Measurements from ENCODE around the gene TMEM129.
"Not testable (repeated sequence)": the region's sequence is repeated elsewhere in the genome, so short reads cannot be mapped to it uniquely, and the experiment has no call there.

TMEM129 gene

GRCh38 chr4:1714303-1715001, 6.7 kb downstream of the TMEM129 start:
- peaks cover 35% of the 10 kb centered on the region for H3K4me1 ChIP-seq (ENCODE audit: control insufficient read depth, insufficient read depth, low read length)

GRCh38 chr4:1713003-1713851, 7.9 kb downstream of the TMEM129 start:
- H3K27me3 ChIP-seq (ENCODE audit: control insufficient read depth, insufficient read depth, low read length), result no peaks in the 10 kb centered on the region
- peaks cover 33% of the 10 kb centered on the region for H3K36me3 ChIP-seq (ENCODE audit: insufficient read depth, low read length)
- H3K4me3 ChIP-seq (ENCODE audit: low read length), result peak overlapping the region; percentile 97
- H3K4me2 ChIP-seq (ENCODE audit: low read length), result peak overlapping the region; percentile 98
- peaks cover 34% of the 10 kb centered on the region for H3K4me1 ChIP-seq (ENCODE audit: control insufficient read depth, insufficient read depth, low read length)
- H3K9me3 ChIP-seq (replicated peaks; ENCODE audit: low read length), result no peaks in the 10 kb centered on the region
- peak overlapping the region; percentile 100 for H3K9ac ChIP-seq (ENCODE audit: low read depth, low read length)

More at GRCh38 chr4:1714303-1715001, 6.7 kb downstream of the TMEM129 start:
- Histone ChIP-seq H3K27me3 (ENCODE audit: control insufficient read depth, insufficient read depth, low read length) (no peaks in the 10 kb centered on the region), H3K36me3 (ENCODE audit: insufficient read depth, low read length) (peaks cover 28% of the 10 kb centered on the region), H3K9ac (ENCODE audit: low read depth, low read length) (no peak overlapping the region), H3K4me2 (ENCODE audit: low read length) (no peak overlapping the region), H3K9me3 (replicated peaks; ENCODE audit: low read length) (no peaks in the 10 kb centered on the region), H3K4me3 (ENCODE audit: low read length) (no peak overlapping the region)

- H3K9ac ChIP-seq (ENCODE audit: low read depth, low read length), result peak within 1 kb of the TSS; percentile 100
- H3K9me3 ChIP-seq (replicated peaks; ENCODE audit: low read length), result no peaks in the 10 kb centered on the region
- H3K27me3 ChIP-seq (ENCODE audit: control insufficient read depth, insufficient read depth, low read length), result no peaks in the 10 kb centered on the region
- H3K4me3 ChIP-seq (ENCODE audit: low read length), result peak within 1 kb of the TSS; percentile 97
- peak within 1 kb of the TSS; percentile 98 for H3K4me2 ChIP-seq (ENCODE audit: low read length)
- peaks cover 34% of the 10 kb centered on the region for H3K4me1 ChIP-seq (ENCODE audit: control insufficient read depth, insufficient read depth, low read length)
- H3K36me3 ChIP-seq (ENCODE audit: insufficient read depth, low read length), result peaks cover 25% of the 10 kb centered on the region
Measured at GRCh38 chr4:1712216-1713002, 8.7 kb downstream of the TMEM129 start, which contains the start of gene SLBP. TSS of gene SLBP (minus strand) at chr4:1712319. CDS start at chr4:1712188, 131 bp downstream.

- peak overlapping the region; percentile 100 for H3K9ac ChIP-seq (ENCODE audit: low read depth, low read length)
- peak overlapping the region; percentile 97 for H3K4me3 ChIP-seq (ENCODE audit: low read length)
- peaks cover 18% of the 10 kb centered on the region for H3K36me3 ChIP-seq (ENCODE audit: insufficient read depth, low read length)
- H3K4me1 ChIP-seq (ENCODE audit: control insufficient read depth, insufficient read depth, low read length), result peaks cover 34% of the 10 kb centered on the region
- peak overlapping the region; percentile 98 for H3K4me2 ChIP-seq (ENCODE audit: low read length)
- no peaks in the 10 kb centered on the region for H3K9me3 ChIP-seq (replicated peaks; ENCODE audit: low read length)
- H3K27me3 ChIP-seq (ENCODE audit: control insufficient read depth, insufficient read depth, low read length), result no peaks in the 10 kb centered on the region
Measured at GRCh38 chr4:1711571-1712215, 9.4 kb downstream of the TMEM129 start.

- H3K4me2 ChIP-seq (ENCODE audit: low read length), result peak overlapping the region; percentile 98
- H3K9me3 ChIP-seq (replicated peaks; ENCODE audit: low read length), result no peaks in the 10 kb centered on the region
- H3K4me3 ChIP-seq (ENCODE audit: low read length), result peak overlapping the region; percentile 97
- no peaks in the 10 kb centered on the region for H3K27me3 ChIP-seq (ENCODE audit: control insufficient read depth, insufficient read depth, low read length)
- H3K9ac ChIP-seq (ENCODE audit: low read depth, low read length), result peak overlapping the region; percentile 100
- peaks cover 34% of the 10 kb centered on the region for H3K4me1 ChIP-seq (ENCODE audit: control insufficient read depth, insufficient read depth, low read length)
- peaks cover 16% of the 10 kb centered on the region for H3K36me3 ChIP-seq (ENCODE audit: insufficient read depth, low read length)
Measured at GRCh38 chr4:1711055-1711570, 10.0 kb downstream of the TMEM129 start.

- Histone ChIP-seq H3K9me3 (replicated peaks; ENCODE audit: low read length) (no peaks in the 10 kb centered on the region), H3K36me3 (ENCODE audit: insufficient read depth, low read length) (peaks cover 40% of the 10 kb centered on the region), H3K27me3 (ENCODE audit: control insufficient read depth, insufficient read depth, low read length) (no peaks in the 10 kb centered on the region), H3K9ac (ENCODE audit: low read depth, low read length) (no peak overlapping the region), H3K4me1 (ENCODE audit: control insufficient read depth, insufficient read depth, low read length) (peaks cover 27% of the 10 kb centered on the region), H3K4me3 (ENCODE audit: low read length) (no peak overlapping the region), H3K4me2 (ENCODE audit: low read length) (peak overlapping the region; percentile 6)
Measured at GRCh38 chr4:1708581-1708980, 12.5 kb downstream of the TMEM129 start.

GRCh38 chr4:1706358-1706757, 14.8 kb downstream of the TMEM129 start:
- Histone ChIP-seq H3K4me2 (ENCODE audit: low read length) (no peak overlapping the region), H3K27me3 (ENCODE audit: control insufficient read depth, insufficient read depth, low read length) (no peaks in the 10 kb centered on the region), H3K9ac (ENCODE audit: low read depth, low read length) (no peak overlapping the region), H3K4me1 (ENCODE audit: control insufficient read depth, insufficient read depth, low read length) (peaks cover 30% of the 10 kb centered on the region), H3K9me3 (replicated peaks; ENCODE audit: low read length) (no peaks in the 10 kb centered on the region), H3K36me3 (ENCODE audit: insufficient read depth, low read length) (peaks cover 60% of the 10 kb centered on the region), H3K4me3 (ENCODE audit: low read length) (no peak overlapping the region)

- Histone ChIP-seq H3K9ac (ENCODE audit: low read depth, low read length) (no peak overlapping the region), H3K4me3 (ENCODE audit: low read length) (no peak overlapping the region), H3K27me3 (ENCODE audit: control insufficient read depth, insufficient read depth, low read length) (no peaks in the 10 kb centered on the region), H3K9me3 (replicated peaks; ENCODE audit: low read length) (no peaks in the 10 kb centered on the region), H3K4me2 (ENCODE audit: low read length) (no peak overlapping the region), H3K4me1 (ENCODE audit: control insufficient read depth, insufficient read depth, low read length) (peaks cover 27% of the 10 kb centered on the region), H3K36me3 (ENCODE audit: insufficient read depth, low read length) (peaks cover 65% of the 10 kb centered on the region)
Measured at GRCh38 chr4:1705732-1706131, 15.4 kb downstream of the TMEM129 start.

- H3K36me3 ChIP-seq (ENCODE audit: insufficient read depth, low read length), result peaks cover 74% of the 10 kb centered on the region
- H3K4me3 ChIP-seq (ENCODE audit: low read length), result no peak overlapping the region
- H3K4me2 ChIP-seq (ENCODE audit: low read length), result no peak overlapping the region
- H3K9ac ChIP-seq (ENCODE audit: low read depth, low read length), result no peak overlapping the region
- H3K9me3 ChIP-seq (replicated peaks; ENCODE audit: low read length), result no peaks in the 10 kb centered on the region
- peaks cover 15% of the 10 kb centered on the region for H3K4me1 ChIP-seq (ENCODE audit: control insufficient read depth, insufficient read depth, low read length)
- no peaks in the 10 kb centered on the region for H3K27me3 ChIP-seq (ENCODE audit: control insufficient read depth, insufficient read depth, low read length)
Measured at GRCh38 chr4:1703867-1704266, 17.3 kb downstream of the TMEM129 start.

GRCh38 chr4:1701671-1702070, 19.5 kb downstream of the TMEM129 start:
- H3K4me3 ChIP-seq (ENCODE audit: low read length); H3K9me3 ChIP-seq (replicated peaks; ENCODE audit: low read length); H3K9ac ChIP-seq (ENCODE audit: low read depth, low read length); H3K4me2 ChIP-seq (ENCODE audit: low read length); H3K27me3 ChIP-seq (ENCODE audit: control insufficient read depth, insufficient read depth, low read length): not testable (repeated sequence)
- Histone ChIP-seq H3K4me1 (ENCODE audit: control insufficient read depth, insufficient read depth, low read length) (peaks cover 18% of the 10 kb centered on the region), H3K36me3 (ENCODE audit: insufficient read depth, low read length) (peaks cover 81% of the 10 kb centered on the region)
